HS-27A (cell line): Measurements from ENCODE around the gene TJP3.

ENCODE experiments used
- DNase-seq: peaks from one replicate; pipeline ENCODE4 v3.0.0-alpha.2; 2012; ENCODE audit warnings: low read depth, missing footprints

TJP3 gene

DNA sequence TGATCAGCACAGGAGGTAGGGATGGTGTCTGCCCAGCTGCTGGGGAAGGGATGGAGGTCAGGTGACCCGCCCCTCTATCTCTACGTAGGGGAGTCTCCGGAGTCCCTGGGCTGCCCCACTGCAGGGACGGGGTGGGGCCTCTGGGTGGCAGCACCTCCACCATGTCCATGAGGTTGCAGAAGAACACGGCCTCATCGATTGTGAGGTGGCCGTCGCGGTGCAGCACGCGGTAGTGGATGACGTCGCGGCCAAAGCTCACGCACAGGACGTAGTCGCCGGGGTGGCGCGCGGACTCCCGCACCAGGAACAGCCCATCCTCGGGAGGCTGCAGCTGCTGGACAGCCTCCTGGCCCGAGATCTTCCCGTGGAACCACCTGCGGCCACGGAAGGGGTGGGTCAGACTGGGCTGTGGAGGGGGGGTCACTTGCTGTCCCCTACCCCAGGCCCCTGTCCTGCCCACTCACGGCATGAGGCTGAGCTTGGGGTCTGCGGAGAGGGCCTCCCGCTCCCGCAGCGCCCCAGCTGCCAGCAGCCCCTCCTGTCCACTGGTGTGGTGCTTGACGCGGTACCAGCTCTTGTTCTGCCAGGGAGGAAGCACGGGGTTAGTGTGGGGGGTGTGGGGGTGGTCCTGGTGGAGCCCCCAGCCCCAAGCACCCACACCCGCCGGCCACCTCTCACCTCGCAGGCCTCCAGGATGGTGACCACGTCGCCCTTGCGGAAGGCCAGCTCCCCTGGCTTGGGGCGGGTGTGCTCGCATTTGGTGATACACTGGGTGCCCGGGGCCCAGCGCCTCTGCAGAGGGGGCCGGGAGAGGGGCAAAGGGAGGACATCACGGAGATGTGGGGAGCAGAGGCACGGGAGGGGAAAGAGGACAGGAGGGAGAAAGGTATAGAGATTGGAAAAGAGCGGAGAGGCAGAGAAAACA, 75.7 kb downstream of the TJP3 start:
- DNase-seq: no peak

DNA sequence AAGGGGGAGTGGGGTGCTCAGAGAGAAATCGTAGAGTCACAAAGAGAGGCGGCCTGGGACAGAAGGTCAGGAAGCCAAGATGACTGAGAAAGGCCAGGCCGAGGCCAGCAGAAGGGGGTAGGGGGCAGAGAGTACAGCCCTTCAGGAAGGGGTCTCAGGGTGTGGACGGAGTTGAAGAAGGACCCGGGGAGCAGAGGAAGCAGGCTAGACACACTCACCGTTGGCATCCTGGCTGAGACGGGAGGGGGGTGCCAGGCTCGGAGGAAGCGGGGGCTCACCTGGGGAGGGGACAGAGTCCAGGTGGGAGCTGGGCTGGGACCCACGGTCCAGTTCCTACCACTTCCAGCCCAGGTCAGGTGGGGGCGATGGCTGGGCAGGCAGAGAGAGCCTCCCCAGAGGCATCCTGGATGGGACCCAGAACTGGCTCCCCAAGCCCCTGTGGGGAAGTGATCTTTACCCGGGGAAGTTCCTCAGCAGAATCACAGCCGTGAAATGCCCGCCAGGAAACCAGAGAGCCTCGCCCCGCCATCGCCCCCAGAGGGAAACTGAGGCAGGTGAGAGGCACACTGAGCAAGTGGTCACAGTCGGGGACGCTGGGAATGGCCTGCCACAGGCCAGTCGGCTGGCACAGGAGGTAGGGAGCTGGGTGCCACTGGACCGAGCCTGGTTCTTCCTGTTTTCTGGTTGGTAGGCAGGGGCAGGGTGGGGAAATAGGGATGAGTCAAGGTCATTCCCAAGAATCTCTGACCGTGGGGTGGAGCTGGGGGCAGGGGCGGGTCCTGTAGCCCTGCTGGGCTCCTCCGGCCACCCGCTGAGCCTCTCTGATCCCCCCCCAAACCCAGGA, 76.6 kb downstream of the TJP3 start:
- DNase-seq: no peak

DNA sequence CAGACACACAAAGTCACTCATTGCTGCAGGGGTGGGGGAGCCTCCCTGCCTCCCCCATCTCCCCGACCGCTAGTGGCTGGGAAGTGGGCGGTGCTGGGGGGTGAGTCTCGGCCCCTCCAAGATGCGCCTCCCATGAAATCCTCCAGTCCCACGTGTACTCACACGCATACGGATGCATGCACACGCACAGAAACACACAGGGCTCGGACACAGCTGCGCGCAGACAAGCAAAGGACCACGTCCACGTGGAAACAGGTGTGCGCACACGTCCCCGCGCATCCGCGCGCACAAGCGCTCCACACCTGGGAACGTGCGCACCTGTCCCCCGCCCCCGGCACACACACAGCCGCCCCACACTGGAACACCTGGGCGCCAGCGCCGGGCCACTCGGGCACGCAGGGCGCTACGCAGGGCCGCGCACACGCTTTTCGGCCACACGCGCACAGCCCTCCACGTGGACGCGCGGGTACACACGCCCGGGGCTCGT, 77.3 kb downstream of the TJP3 start:
- DNase-seq: no peak

DNA sequence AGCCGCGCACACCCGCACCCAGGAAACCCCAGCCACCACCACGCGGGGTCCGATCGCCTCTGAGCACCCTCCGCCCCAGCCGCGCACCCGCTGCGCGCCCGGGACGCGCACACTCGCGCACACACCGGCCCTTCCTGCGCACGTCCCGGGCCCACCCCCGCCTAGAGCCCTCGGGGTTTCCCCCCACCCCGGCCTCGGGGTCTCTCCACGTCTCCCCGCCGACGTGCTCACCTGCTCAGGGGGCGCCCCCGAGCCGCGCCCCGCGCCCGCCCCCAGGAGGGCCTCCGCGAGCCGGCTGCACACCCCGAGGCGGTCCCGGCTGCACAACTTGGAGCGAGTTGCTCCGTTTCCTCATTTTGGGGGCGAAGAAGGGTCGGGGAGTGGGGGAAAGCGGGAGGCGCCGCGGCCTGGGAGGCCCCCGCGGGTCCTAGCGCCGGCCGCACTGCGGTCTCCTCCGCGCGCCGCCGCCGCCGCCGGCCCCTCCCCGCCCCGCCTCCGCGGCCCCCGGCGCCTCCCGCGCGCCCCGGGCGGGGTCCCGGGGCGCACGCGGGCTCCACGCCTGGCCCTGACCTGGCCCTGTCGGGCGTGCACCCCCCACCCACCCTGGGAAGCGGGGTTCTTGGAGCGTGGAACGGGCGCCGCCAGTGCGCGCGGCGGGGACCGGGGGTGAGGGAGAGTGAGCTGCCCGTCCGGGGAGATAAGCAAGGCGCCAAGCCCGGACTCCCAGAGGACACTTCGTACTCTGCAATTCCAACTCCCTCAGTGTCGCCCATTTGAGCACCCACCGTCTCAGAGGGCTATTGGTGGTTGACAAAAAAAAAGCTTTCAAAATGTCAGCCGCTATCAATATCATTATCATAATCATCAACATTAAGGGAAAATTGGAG, 78.0 kb downstream of the TJP3 start, which contains the start of gene MATK:
Gene MATK (minus strand): TSS at position 444 of the 887 bp plus-strand sequence. CDS start 1,246 bp downstream, outside the sequence.
- no peak for DNase-seq

DNA sequence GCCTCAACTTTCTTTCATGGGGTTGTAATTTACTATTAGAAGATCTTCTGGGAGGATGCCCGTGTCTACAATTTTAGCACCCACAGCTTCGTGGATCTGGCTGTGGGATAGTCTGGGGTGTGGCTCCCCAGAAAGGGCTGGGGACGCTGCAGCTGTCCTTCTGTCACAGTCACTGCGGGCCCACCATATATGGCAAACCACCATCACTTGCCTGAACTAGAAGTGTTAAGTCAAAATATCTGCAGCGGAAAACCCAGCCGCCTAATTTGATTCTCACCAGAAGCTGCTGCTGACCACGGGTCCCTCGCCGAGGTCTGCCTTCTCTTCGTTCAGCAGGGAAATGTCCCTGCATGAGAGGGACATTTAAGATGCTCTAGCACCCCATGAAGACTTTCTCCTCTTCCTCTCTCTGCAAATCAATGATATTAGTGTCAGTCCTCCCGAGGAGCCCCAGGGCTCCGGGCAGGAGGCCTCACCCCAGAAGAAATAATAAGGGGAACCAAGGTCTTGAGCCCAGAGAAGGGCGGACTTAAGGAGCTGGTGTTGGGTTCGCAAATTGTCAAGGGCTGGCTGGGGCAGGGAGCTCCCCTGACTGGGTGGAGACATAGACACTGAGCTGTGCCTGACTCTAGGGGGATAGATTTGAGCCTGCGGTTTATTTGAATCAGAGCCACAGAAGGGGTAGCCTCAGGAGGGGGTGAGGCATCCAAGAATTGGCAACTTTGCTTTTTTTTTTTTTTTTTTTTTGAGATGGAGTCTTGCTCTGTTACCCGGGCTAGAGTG, 81.0 kb downstream of the TJP3 start:
- no peak for DNase-seq

DNA sequence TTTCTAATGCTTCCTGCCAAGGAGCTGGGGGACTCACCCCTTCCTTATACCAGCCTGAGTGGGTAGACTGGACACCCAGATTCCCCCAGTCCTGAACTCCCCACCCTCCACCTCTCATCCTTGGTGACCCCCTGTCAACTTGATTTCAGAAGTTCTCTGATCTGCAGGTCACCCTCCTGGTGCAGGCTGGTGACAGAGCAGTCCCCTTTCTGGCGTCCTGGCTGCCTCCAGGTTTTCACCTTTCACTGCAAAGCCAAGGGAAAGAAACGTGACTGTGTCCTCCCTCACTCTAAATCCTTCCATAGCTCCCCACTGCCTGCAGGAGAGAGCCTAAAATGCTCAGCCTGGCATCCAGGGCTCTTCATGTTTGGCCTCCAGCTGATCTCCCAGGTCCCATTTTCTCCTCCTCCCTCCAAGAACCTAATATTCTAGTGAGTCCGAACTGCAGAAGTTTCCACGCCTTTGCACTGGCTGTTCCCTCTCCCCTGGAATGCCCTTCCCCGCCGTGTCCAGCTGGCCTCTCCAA, 82.1 kb downstream of the TJP3 start:
- DNase-seq: no peak

DNA sequence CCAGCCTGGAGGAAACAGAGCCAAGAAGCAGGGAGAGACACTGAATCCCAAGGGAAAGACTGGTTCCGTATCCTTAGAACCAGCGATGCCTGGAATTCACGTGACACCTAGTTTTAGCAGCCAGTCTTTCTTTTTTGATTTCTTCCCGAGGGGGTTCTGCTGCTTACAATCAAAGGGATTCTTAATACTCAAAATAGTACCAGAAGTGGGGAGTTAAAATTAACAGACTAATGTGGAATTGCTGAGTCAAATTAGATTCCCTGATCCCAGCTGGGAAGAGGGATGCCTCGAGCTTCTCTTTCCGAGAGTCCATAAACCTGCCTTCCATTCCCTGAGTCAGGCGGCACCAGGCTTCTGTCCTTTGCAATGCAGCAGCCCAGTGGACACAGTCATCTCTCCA, 82.8 kb downstream of the TJP3 start:
- no peak for DNase-seq

DNA sequence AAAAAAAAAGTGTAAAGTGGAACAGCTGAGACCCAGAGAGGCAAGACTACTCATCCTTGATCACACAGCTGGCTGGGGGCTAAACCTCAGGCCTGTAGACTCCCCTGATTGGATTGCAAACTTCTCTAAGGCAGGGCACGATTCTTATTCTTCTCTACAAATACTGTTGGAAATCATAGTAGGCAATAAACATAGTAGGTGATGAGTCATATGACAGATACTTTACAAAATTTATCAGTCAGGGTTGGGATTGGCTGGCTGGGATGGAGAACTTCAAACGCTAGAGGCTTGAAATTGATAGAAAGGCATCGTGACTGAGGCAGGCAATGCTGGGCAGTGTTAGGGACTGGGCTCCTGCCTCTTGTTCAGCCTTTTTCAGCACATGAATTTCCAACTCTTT, 83.9 kb downstream of the TJP3 start:
- no peak for DNase-seq

DNA sequence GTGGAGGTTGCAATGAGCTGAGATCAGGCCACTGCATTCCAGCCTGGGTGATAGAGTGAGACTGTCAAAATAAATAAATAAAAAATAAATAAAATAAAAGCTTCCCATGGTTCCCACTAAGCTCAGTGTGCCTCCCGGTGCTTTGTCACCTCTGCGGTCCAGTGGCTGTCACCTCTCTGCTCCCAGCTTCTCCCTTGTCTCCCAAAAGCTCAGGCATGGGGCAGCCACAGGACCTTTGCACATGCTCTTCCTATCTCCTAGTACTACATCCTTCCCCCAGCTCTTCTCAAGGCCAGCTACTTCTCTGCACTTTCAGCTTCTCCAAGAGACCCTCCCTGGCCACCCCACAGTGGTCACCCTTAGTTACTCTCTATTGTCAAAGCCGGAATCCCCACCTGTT, 85.6 kb downstream of the TJP3 start:
- no peak for DNase-seq

DNA sequence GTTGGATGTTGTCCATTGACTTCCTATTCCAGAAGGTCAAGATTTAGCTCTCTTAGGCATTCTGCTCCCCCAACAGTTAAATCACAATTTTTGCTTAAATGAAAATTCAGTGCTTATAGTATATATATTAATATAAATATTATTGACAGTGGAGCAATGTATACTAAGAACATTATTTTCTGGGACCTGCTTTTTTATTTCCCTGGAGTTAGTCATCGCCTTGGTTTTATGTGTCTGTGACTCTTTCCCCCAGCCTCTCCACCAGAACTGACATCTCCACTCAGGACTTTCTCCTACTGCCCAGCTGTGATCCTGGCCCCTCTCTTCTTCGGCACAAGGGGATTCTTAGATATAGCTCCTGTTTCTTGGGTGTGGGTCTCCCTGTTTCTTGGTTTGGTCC, 88.2 kb downstream of the TJP3 start:
- DNase-seq: no peak

DNA sequence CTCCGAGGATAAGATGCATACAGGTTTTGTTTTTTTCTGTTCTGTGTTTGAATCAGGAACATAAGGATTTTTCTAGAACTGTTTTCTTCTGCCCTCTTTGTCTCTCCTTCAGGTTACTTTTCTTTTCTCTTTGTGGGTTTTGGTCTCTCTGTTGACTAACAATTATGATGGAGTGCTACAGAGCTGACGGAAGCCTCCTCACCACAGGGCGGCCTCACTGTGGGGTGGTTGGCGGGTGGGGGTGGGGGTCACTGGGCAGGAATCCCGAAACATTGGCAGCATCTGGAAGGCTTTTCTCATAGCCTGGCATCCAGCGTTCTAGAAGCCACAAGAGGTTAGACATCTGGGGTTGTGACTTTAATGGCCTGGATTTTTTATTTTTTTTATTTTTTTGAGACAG, 90.0 kb downstream of the TJP3 start:
- no peak for DNase-seq
